Natural killer cell (primary cell): ENCODE measurements around the gene AKAP14. TPM values are rescaled to one million over a fixed set of nuclear protein-coding genes. Genes with fewer than 3 reads are reported as not detected.

ENCODE experiments used
- ATAC-seq, 3 donors: fragments of 150-1000 bp in 2 of 3; fragments of 200-7000 bp in 1 of 3; cut with Tn5 transposase; 1 replicate in 1 of 3; 2 replicates in 2 of 3; pipeline ENCODE4 v1.10.0; 2021; ENCODE audit warnings: mild to moderate bottlenecking in 2 of 3, moderate library complexity in 2 of 3
- DNase-seq, 2 donors: peaks; one replicate each; pipeline versions ENCODE4 v3.0.0 to v3.0.0-alpha.2; 2013 to 2021; ENCODE audit warnings: mixed read lengths in 1 of 2
- H3K27ac ChIP-seq: one replicate; pipeline ENCODE4 v1.5.1; 2013; ENCODE audit warnings: mild to moderate bottlenecking, low read length
- H3K27me3 ChIP-seq: one replicate; pipeline ENCODE4 v1.6.1; 2013; ENCODE audit warnings: low read length; ENCODE audit not compliant: control insufficient read depth, insufficient read depth
- H3K36me3 ChIP-seq: one replicate; pipeline ENCODE4 v1.6.1; 2013; ENCODE audit warnings: low read length; ENCODE audit not compliant: control insufficient read depth, insufficient read depth
- H3K4me1 ChIP-seq: one replicate; pipeline ENCODE4 v1.6.1; 2013; ENCODE audit warnings: low read length; ENCODE audit not compliant: control insufficient read depth, insufficient read depth
- H3K4me3 ChIP-seq: one replicate; pipeline ENCODE4 v1.5.1; 2013; ENCODE audit warnings: low read length
- H3K9me3 ChIP-seq: one replicate; pipeline ENCODE4 v1.6.1; 2013; ENCODE audit warnings: low read length; ENCODE audit not compliant: control insufficient read depth, insufficient read depth
- H3K27ac Mint-ChIP-seq, 2 donors: one replicate each; pipeline ENCODE4 v1.8.0; 2022; ENCODE audit warnings: mild to moderate bottlenecking in 2 of 2, mixed read lengths in 2 of 2, moderate library complexity in 1 of 2
- H3K27me3 Mint-ChIP-seq, 2 donors: one replicate each; pipeline ENCODE4 v1.8.0; 2022; ENCODE audit warnings: low read depth in 2 of 2, mixed read lengths in 2 of 2
- H3K36me3 Mint-ChIP-seq: one replicate; pipeline ENCODE4 v1.8.0; 2022; ENCODE audit warnings: mixed read lengths
- H3K4me1 Mint-ChIP-seq, 2 donors: one replicate each; pipeline ENCODE4 v1.8.0; 2022; ENCODE audit warnings: mixed read lengths in 2 of 2
- H3K4me3 Mint-ChIP-seq: one replicate; pipeline ENCODE4 v1.8.0; 2022; ENCODE audit warnings: mild to moderate bottlenecking, moderate library complexity, mixed read lengths
- H3K9me3 Mint-ChIP-seq, 2 donors: one replicate each; pipeline ENCODE4 v1.8.0; 2022; ENCODE audit warnings: mixed read lengths in 2 of 2
- WGBS: methylation state at CpG from one replicate; pipeline ENCODE4 v1.1.7; 2013; ENCODE audit warnings: missing lambda C conversion rate; ENCODE audit not compliant: insufficient coverage; 5-methylcytosine and 5-hydroxymethylcytosine counted together
- intact Hi-C: fragments of 100-400 bp; cut with micrococcal nuclease; formaldehyde crosslinking; loops from one replicate; pipeline ENCODE4 v1.14.2; 2022
- total RNA-seq, 4 donors: library from RNA; stranded (reverse); fragments of 120-200 nt in 1 of 4; gene quantifications; one replicate each; pipeline versions ENCODE4 v1.2.3 to v1.2.4, GENCODE V29; 2013 to 2022
- TF ChIP-seq, protein P1 (sequence below): fragments of 200-600 bp; IDR thresholded peaks from one replicate; pipeline ENCODE4 v1.8.0; 2022; ENCODE audit warnings: antibody characterized with exemption

The AKAP14 gene
- total RNA-seq, 3 donors from 2014 or later (not counting 1 experiment from before 2014, with no cell fraction given) = not detected

DNA sequence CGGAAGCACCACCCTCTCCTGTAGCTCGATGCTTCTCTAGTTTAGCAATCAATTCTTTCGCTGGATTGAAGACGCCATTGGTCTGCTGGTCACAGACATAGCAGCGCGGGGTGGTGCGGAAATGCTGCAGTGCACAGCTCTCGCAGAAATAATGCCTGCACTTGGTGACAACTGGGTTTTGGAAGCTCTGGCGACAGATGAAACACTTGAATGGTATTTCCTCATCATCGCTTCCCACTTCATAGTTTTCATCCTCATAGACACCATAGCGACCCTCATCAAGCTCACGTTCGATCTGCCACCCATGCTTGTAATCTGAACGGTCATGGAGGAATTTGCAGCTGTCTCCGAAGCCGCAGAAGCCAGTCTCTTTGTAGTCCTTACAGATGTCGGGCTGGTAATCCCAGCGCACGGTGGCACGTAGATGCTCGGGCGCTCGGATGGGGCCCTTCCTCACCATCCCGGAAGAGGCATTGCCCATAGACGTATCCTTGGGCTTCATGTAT is 25.0 kb upstream of the AKAP14 start:
- Mint-ChIP-seq H3K4me3 (peak overlapping the region; percentile 97), H3K27me3 (no peaks in the 10 kb centered on the region), H3K36me3 (no peaks in the 10 kb centered on the region), H3K4me1 (peaks cover 19 to 25% of the 10 kb centered on the region in 2 donors), H3K9me3 (no peaks in the 10 kb centered on the region), H3K27ac (peak overlapping the region; percentile 97 to 99)
- H3K27me3 ChIP-seq = no peaks in the 10 kb centered on the region
- intact Hi-C loops = loop anchor here (1.0 to 5.0 kb wide), 3 partner anchors 17 to 403 kb away; partner anchors contain the start of genes RPL39 and SLC25A5
- DNase-seq (peak; percentile 21 to 61), ATAC-seq (peak; percentile 5 to 29 (median 22))
- H3K4me1 ChIP-seq = peaks cover 13% of the 10 kb centered on the region
- TF ChIP-seq, protein P1, sequence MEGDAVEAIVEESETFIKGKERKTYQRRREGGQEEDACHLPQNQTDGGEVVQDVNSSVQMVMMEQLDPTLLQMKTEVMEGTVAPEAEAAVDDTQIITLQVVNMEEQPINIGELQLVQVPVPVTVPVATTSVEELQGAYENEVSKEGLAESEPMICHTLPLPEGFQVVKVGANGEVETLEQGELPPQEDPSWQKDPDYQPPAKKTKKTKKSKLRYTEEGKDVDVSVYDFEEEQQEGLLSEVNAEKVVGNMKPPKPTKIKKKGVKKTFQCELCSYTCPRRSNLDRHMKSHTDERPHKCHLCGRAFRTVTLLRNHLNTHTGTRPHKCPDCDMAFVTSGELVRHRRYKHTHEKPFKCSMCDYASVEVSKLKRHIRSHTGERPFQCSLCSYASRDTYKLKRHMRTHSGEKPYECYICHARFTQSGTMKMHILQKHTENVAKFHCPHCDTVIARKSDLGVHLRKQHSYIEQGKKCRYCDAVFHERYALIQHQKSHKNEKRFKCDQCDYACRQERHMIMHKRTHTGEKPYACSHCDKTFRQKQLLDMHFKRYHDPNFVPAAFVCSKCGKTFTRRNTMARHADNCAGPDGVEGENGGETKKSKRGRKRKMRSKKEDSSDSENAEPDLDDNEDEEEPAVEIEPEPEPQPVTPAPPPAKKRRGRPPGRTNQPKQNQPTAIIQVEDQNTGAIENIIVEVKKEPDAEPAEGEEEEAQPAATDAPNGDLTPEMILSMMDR = no peak
- H3K4me3 ChIP-seq = peak overlapping the region; percentile 65
- H3K27ac ChIP-seq = peak overlapping the region; percentile 97
- no peaks in the 10 kb centered on the region for H3K36me3 ChIP-seq
- under 1% methylated on average over 25 of the region's 25 CpGs for WGBS
- no peaks in the 10 kb centered on the region for H3K9me3 ChIP-seq

DNA sequence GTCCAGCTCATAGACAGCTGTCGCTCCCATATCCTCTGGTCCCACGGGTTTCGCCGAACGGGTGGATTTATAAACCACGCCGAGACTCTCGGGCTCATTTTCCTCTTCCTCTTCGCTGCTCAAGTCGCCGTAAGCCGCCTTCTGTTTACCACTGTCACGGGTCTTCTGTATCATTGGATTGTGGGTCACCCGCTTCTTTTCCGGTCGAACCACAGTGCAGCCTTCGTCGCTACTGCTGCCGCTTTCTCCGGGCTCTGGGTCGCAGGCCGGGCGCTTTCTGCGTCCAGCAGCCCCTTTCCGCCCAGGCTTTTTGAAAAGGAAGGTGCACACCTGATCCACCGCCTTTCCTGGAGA is 24.5 kb upstream of the AKAP14 start:
- WGBS = under 1% methylated on average over 26 of the region's 26 CpGs
- peak in 1 of 2 donors; percentile 71 for DNase-seq
- TF ChIP-seq, protein P1 = no peak

DNA sequence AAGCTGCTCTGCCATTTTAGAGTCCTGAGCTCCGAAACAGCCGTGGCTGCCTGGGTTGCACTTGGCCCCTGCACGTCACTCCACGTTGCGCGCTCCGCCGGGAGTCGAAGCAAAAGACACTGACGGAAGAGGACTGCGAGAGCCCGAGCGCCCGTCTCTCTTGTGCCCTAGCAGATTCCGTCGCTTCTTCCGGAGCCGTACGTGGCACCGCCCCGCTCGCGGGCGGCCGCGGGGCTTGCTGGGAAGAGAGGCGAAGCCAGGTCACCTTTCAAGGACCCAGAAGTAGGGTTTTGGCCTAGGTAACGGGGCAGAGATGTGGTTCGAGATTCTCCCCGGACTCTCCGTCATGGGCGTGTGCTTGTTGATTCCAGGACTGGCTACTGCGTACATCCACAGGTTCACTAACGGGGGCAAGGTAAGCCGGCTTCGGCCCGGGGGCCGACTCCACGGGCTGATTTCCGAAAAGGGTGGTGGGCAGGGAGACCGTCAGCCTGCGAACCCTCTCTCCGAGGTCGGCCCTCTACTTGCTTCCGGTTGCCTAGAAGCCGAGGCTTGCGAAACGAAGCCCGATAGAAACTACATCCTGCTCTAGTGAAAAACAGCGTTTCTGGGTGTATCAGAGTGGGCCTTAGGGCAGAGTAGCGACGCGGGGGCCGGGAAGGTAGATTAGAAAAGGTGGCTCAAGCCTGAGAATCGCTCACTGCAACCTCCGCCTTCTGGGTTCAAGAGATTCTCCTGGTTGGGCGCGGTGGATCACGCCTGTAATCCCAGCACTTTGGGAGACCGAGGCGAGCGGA is 23.9 kb upstream of the AKAP14 start, which contains the start of the genes NDUFA1 and RNF113A:
Gene NDUFA1, plus strand, starts transcription at position 234 of the 797 bp plus-strand sequence. Its CDS starts 80 bp downstream, at position 314.
Gene RNF113A, minus strand, starts transcription at position 135 of the 797 bp plus-strand sequence. Its CDS starts 120 bp downstream, at position 15.
- Mint-ChIP-seq H3K36me3 (no peaks in the 10 kb centered on the region), H3K27me3 (no peaks in the 10 kb centered on the region), H3K27ac (peak within 1 kb of the TSS; percentile 97 to 99), H3K4me1 (peaks cover 19 to 25% of the 10 kb centered on the region in 2 donors), H3K9me3 (no peaks in the 10 kb centered on the region), H3K4me3 (peak within 1 kb of the TSS; percentile 97)
- ATAC-seq = peak; percentile 86 to 96 (median 91)
- Histone ChIP-seq H3K4me3 (peak within 1 kb of the TSS; percentile 65), H3K9me3 (no peaks in the 10 kb centered on the region), H3K4me1 (peaks cover 13% of the 10 kb centered on the region), H3K27ac (peak within 1 kb of the TSS; percentile 97), H3K27me3 (no peaks in the 10 kb centered on the region), H3K36me3 (peaks cover 4% of the 10 kb centered on the region)
- DNase-seq = peak; percentile 78 to 93
- intact Hi-C loops = loop anchor here (1.0 to 5.0 kb wide), 3 partner anchors 18 to 404 kb away; partner anchors contain the start of genes RPL39 and SLC25A5
- under 1% methylated on average over 60 of the region's 62 CpGs for WGBS
- TF ChIP-seq, protein P1 = no peak

More for the DNA sequence above, 24.5 kb upstream of the AKAP14 start:
- H3K27ac ChIP-seq = peak overlapping the region; percentile 97
- H3K4me1 ChIP-seq = peaks cover 13% of the 10 kb centered on the region
- ATAC-seq = peak; percentile 52 to 64 (median 57)
- peaks cover 19 to 25% of the 10 kb centered on the region in 2 donors for H3K4me1 Mint-ChIP-seq
- peak overlapping the region; percentile 97 for H3K4me3 Mint-ChIP-seq
- intact Hi-C loops = loop anchor here (1.0 to 5.0 kb wide), 3 partner anchors 18 to 404 kb away; partner anchors contain the start of genes RPL39 and SLC25A5
- no peaks in the 10 kb centered on the region for H3K9me3 Mint-ChIP-seq
- H3K27me3 ChIP-seq = no peaks in the 10 kb centered on the region
- H3K36me3 Mint-ChIP-seq = no peaks in the 10 kb centered on the region
- peak overlapping the region; percentile 65 for H3K4me3 ChIP-seq
- peaks cover under 1% of the 10 kb centered on the region for H3K36me3 ChIP-seq
- H3K9me3 ChIP-seq = no peaks in the 10 kb centered on the region
- no peaks in the 10 kb centered on the region for H3K27me3 Mint-ChIP-seq
- peak overlapping the region; percentile 97 to 99 for H3K27ac Mint-ChIP-seq
